Measurements from ENCODE around the gene SZRD1. TPM values are rescaled to one million over a fixed set of nuclear protein-coding genes. Genes with fewer than 3 reads are reported as not detected.

The SZRD1 gene
- total RNA-seq, 1 donor from 2014 or later: 42.3 TPM

GRCh38 chr1:16367258-16367967 is 371 bp downstream of the SZRD1 start:
- DNase-seq (ENCODE audit: low read depth): peak; percentile 84

GRCh38 chr1:16367968-16368890 is 1.2 kb downstream of the SZRD1 start:
- DNase-seq (ENCODE audit: low read depth): no peak

DNA sequence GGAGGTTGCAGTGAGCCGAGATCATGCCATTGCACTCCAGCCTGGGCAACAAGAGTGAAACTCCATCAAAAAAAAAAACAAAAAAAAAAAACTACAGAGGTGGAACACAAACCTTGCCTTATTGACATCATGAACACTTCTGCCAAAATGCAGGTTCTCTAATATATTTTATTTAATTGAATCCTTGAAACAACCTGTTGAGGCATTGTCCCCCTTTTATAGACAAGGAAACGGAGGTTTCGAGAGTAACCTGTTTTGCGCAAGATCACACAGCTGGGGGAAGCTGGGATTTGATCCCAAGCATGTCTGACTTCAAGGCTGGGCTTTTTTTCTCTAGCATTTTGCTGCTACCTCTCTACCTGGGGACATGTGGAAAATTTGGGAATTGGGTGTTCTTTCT is 2.8 kb downstream of the SZRD1 start:
- DNase-seq (ENCODE audit: low read depth): no peak

DNA sequence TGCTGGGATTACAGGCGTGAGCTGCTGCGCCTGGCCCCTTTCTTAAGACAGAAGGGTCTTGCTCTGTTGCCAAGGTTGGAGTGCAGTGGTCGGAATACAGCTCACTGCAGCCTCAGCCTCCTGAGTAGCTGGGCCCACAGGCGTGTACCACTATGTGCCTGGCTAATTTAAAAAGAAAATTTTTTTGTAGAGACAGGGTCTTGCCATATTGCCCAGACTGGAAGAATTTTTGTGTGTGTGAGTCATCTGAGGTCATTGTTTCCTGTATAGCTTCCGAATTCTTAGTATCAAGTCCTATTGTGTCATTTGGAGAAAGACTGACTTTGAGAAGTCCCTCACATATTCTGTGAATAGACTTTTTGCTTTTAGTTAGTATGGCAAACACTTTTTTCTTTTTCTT is 4.7 kb downstream of the SZRD1 start:
- DNase-seq (ENCODE audit: low read depth): peak; percentile 59

GRCh38 chr1:16372535-16373285 is 5.7 kb downstream of the SZRD1 start:
- peak; percentile 64 for DNase-seq (ENCODE audit: low read depth)

- no peak for DNase-seq (ENCODE audit: low read depth)
Observed at GRCh38 chr1:16374266-16374665, 7.2 kb downstream of the SZRD1 start.

GRCh38 chr1:16375521-16376340 is 8.7 kb downstream of the SZRD1 start:
- DNase-seq (ENCODE audit: low read depth): no peak

DNA sequence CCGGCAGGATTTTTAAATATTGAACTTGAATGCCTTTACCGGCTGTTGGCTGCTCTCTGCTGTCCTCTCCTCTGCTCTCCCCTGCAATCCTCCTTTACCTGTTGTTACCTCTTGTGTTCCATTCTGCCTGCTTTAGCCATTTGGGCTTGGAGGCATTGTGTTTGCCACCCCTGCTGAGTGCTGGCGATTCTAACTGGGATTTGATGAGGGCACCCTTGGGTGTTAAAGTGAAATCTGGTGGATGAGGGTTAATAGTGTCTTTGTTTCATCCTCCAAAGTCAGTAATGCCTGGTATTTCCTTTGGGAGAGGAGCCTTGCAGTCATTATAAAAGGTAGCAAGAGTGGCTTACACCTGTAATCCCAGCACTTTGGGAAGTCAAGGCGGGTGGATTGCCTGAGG is 9.9 kb downstream of the SZRD1 start:
- no peak for DNase-seq (ENCODE audit: low read depth)

GRCh38 chr1:16378443-16378842 is 11.4 kb downstream of the SZRD1 start:
- no peak for DNase-seq (ENCODE audit: low read depth)

GRCh38 chr1:16380868-16381267 is 13.8 kb downstream of the SZRD1 start:
- no peak for DNase-seq (ENCODE audit: low read depth)

DNA sequence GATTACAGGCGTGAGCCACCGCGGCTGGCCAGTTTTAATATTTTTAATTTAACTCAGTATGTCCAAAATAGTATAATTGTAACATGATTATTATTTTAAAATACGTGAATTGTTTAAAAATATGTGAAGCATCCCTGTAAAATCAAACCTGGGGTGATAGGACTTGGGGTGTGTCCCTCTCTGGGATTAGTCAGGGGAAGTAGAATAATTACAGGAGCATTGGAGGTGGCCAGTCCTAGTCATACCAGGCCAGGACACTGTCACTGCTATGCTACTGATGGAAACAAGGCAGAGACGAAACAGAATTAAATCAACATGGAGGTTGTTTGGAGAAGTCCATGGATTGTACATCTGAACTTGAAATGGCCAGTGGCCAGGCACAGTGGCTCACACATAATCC is 16.8 kb downstream of the SZRD1 start:
- DNase-seq (ENCODE audit: low read depth): no peak

- DNase-seq (ENCODE audit: low read depth): no peak
Observed at GRCh38 chr1:16385659-16386453, 18.8 kb downstream of the SZRD1 start.

GRCh38 chr1:16386454-16387113 is 19.5 kb downstream of the SZRD1 start:
- peak; percentile 91 for DNase-seq (ENCODE audit: low read depth)

DNA sequence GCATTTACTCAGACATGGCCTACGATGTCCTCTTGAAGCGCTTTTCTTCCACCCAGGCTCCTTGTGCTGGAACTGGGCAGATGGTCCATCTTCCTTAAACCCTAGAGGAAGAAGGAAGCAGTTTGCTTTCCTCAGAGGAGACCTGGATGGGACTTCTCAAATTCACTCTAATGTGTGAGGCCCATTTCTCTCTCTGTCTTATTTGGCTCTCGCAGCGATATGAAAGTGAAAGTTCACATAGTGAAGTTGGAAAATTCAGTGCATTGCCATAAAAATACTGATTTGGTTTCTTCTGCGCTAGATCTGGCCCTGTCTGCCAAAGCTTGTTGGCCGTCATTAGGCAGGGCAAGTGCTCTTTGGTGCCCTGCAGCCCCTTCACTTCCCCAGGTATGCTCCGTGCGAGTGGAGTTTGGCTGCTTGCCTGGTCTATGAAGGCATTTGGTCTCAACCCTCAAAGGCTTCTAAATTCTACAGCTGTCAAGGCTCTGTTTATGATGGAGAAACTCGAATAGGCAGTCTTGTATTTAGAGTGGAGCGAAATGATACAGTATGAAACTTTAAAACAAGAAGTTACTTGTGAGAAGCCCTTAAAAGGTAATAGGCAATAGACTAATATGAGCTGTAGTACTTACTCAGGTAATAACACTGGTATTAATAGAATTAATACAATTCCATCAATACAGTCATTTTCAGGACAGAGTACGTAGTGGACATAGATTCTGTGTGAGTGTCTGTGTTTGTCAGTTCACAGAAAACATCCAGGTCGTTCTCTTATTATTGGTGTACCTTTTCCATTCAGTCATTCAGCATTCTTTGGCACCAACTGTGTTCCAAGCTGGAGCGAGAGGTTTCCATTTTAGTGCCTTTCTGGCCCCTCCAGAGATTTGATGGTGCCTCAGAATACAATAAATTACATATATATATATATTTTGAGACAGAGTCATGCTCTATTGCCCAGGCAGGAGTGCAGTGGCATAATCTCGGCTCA is 20.5 kb downstream of the SZRD1 start:
- peak; percentile 23 for DNase-seq (ENCODE audit: low read depth)

DNA sequence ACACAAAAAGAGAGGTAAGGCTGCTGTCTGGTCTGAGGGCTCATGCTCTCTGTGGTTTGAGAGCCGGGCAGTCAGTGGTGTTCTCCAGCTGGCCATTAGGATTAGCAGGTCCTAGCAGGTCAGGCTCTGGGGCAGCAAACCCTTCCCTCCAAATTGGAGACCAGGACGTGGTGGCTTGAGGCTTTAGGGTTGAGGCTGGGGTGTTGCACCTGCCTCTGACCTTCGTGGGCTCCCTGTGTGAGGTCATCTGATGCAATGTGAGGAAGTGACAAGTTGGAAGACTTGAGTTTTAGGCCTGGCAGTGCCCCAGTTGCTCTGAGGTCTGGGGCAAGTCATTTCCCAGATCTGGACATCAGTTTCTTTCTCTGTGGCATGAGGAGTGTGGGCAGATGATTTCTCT is 24.4 kb downstream of the SZRD1 start:
- DNase-seq (ENCODE audit: low read depth): no peak

- DNase-seq (ENCODE audit: low read depth): no peak
Observed at GRCh38 chr1:16392740-16393569, 25.9 kb downstream of the SZRD1 start.

DNA sequence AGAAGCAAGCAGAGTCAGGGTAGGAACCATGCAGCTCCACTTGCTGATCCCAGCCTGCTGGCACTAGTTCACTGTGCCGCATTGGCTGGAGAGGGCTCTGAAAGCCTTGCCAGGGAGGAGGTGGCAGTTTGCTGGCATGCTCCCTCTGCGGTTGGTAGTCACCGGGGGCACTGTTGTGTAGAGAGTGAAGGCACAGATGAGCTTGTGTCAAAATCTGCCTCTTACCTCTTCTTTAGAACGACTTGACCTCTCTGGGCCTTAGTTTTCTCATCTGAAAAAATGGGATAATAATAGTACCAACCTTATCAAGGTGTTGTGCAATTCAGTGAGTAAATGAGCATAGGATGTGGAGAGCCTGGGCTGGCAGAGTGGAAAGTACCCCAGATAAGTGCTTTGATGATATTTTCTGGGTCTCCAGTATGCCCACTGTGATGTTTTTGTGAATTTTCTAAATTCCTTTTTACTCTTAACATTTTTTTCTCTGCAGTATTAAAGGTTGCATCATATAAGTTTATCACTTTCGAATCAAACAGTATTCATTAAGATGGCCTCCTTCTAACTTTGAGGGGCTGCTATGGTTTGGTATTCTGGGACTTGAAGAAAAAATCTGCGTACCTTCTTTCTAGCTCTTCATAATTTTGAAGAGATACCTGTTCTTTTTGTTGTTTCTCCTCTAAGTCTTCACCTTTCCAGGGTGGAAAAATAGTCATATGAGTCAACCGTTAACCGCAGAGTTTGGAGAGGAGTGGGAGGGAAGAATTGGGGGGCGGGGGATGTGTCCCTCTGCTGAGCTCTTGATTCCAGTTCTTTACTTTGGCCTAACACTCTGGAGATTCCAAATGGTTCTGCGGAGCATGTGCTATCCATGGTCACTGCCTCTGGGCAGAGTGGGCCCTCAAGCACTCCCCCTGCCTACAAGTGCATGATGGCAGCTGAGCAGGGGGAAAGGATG is 26.8 kb downstream of the SZRD1 start:
- no peak for DNase-seq (ENCODE audit: low read depth)

Data from renal cortical epithelial cell (primary cell).